Calu3 (cell line): ENCODE data around the gene ANKRD33B. TPM values are rescaled to one million over a fixed set of nuclear protein-coding genes. Genes with fewer than 3 reads are reported as not detected.

Source experiments
- BruUV-seq: library from RNA; stranded (reverse); fragments of 400-500 nt; replicated peaks from 2 replicates; lab custom pipeline; 2021; lab: Mats Ljungman, UMichigan
- CTCF ChIA-PET: fragments of 300-600 bp; sonication (Branson Sonifier 250); formaldehyde crosslinking; loops from one replicate; lab custom pipeline; 2022; ENCODE audit warnings: antibody characterized with exemption; lab: Charles Lee
- DNase-seq: peaks from one replicate; pipeline ENCODE4 v3.0.0; 2022
- H3K27ac Mint-ChIP-seq: one replicate; pipeline ENCODE4 v1.8.0; 2022; ENCODE audit warnings: mixed read lengths; ENCODE audit not compliant: unreplicated experiment
- H3K27me3 Mint-ChIP-seq: one replicate; pipeline ENCODE4 v1.8.0; 2022; ENCODE audit warnings: mixed read lengths; ENCODE audit not compliant: unreplicated experiment
- H3K36me3 Mint-ChIP-seq: one replicate; pipeline ENCODE4 v1.8.0; 2022; ENCODE audit warnings: mild to moderate bottlenecking, moderate library complexity, mixed read lengths; ENCODE audit not compliant: insufficient read depth, unreplicated experiment
- H3K4me1 Mint-ChIP-seq: one replicate; pipeline ENCODE4 v1.8.0; 2022; ENCODE audit warnings: mild to moderate bottlenecking, low read depth, mixed read lengths; ENCODE audit not compliant: unreplicated experiment
- H3K4me3 Mint-ChIP-seq: one replicate; pipeline ENCODE4 v1.8.0; 2022; ENCODE audit warnings: mild to moderate bottlenecking, low read depth, moderate library complexity, mixed read lengths; ENCODE audit not compliant: unreplicated experiment
- H3K9me3 Mint-ChIP-seq: one replicate; pipeline ENCODE4 v1.8.0; 2022; ENCODE audit warnings: low read depth, mixed read lengths; ENCODE audit not compliant: unreplicated experiment
- CTCF ChIP-seq: fragments of 200-600 bp; IDR thresholded peaks from one replicate; pipeline ENCODE4 v1.8.0; 2022; ENCODE audit warnings: antibody characterized with exemption; ENCODE audit not compliant: unreplicated experiment
- intact Hi-C: fragments of 100-400 bp; cut with micrococcal nuclease; formaldehyde crosslinking; loops from one replicate; pipeline ENCODE4 v1.10.0; 2022; ENCODE audit not compliant: unreplicated experiment
- total RNA-seq: library from RNA; stranded (reverse); gene quantifications from 2 replicates; pipeline ENCODE4 v1.2.3, GENCODE V29; 2022

ANKRD33B gene
- total RNA-seq, 1 experiment from 2014 or later, result 3.6 TPM

- TF ChIP-seq CTCF, result no peak
- CTCF ChIA-PET, result no interaction called here
- peaks cover 35% of the 10 kb centered on the region for H3K27me3 Mint-ChIP-seq
- H3K27ac Mint-ChIP-seq, result no peak overlapping the region
- no peak for DNase-seq
- no peak overlapping the region for H3K4me3 Mint-ChIP-seq
- BruUV-seq, result no TSS peak
- no peaks in the 10 kb centered on the region for H3K36me3 Mint-ChIP-seq
- H3K4me1 Mint-ChIP-seq, result peaks cover 11% of the 10 kb centered on the region
- no peaks in the 10 kb centered on the region for H3K9me3 Mint-ChIP-seq
- intact Hi-C loops, result no loop called here
Measured at GRCh38 chr5:10538103-10538788, 25.6 kb upstream of the ANKRD33B start.

GRCh38 chr5:10538789-10539686 lies 24.8 kb upstream of the ANKRD33B start:
- H3K4me3 Mint-ChIP-seq, result no peak overlapping the region
- CTCF ChIA-PET, result no interaction called here

GRCh38 chr5:10539687-10539998 lies 24.2 kb upstream of the ANKRD33B start:
- Mint-ChIP-seq H3K27ac (no peak overlapping the region), H3K4me1 (peaks cover 11% of the 10 kb centered on the region), H3K36me3 (no peaks in the 10 kb centered on the region), H3K4me3 (no peak overlapping the region), H3K27me3 (peaks cover 35% of the 10 kb centered on the region), H3K9me3 (no peaks in the 10 kb centered on the region)
- BruUV-seq, result no TSS peak
- intact Hi-C loops, result no loop called here
- no peak for DNase-seq
- CTCF ChIA-PET, result no interaction called here
- TF ChIP-seq CTCF, result no peak

More at GRCh38 chr5:10538789-10539686, 24.8 kb upstream of the ANKRD33B start:
- intact Hi-C loops, result no loop called here
- Mint-ChIP-seq H3K36me3 (no peaks in the 10 kb centered on the region), H3K27me3 (peaks cover 35% of the 10 kb centered on the region), H3K27ac (no peak overlapping the region), H3K4me1 (peaks cover 11% of the 10 kb centered on the region), H3K9me3 (no peaks in the 10 kb centered on the region)
- TF ChIP-seq CTCF, result no peak
- no peak for DNase-seq
- no TSS peak for BruUV-seq

GRCh38 chr5:10540036-10540544 lies 23.8 kb upstream of the ANKRD33B start:
- H3K4me3 Mint-ChIP-seq, result no peak overlapping the region
- no peak for DNase-seq
- intact Hi-C loops, result no loop called here
- H3K27ac Mint-ChIP-seq, result no peak overlapping the region
- H3K4me1 Mint-ChIP-seq, result peaks cover 11% of the 10 kb centered on the region
- no peaks in the 10 kb centered on the region for H3K36me3 Mint-ChIP-seq
- no TSS peak for BruUV-seq
- CTCF ChIA-PET, result no interaction called here
- H3K27me3 Mint-ChIP-seq, result peaks cover 35% of the 10 kb centered on the region
- no peaks in the 10 kb centered on the region for H3K9me3 Mint-ChIP-seq
- TF ChIP-seq CTCF, result no peak
